ENCODE measurements around the gene BPGM. TPM values are rescaled to one million over a fixed set of nuclear protein-coding genes. Genes with fewer than 3 reads are reported as not detected.

BPGM gene
- total and polyA plus RNA-seq, 3 donors from 2014 or later: 14.5 to 32.9 (median 15.8) TPM

DNA sequence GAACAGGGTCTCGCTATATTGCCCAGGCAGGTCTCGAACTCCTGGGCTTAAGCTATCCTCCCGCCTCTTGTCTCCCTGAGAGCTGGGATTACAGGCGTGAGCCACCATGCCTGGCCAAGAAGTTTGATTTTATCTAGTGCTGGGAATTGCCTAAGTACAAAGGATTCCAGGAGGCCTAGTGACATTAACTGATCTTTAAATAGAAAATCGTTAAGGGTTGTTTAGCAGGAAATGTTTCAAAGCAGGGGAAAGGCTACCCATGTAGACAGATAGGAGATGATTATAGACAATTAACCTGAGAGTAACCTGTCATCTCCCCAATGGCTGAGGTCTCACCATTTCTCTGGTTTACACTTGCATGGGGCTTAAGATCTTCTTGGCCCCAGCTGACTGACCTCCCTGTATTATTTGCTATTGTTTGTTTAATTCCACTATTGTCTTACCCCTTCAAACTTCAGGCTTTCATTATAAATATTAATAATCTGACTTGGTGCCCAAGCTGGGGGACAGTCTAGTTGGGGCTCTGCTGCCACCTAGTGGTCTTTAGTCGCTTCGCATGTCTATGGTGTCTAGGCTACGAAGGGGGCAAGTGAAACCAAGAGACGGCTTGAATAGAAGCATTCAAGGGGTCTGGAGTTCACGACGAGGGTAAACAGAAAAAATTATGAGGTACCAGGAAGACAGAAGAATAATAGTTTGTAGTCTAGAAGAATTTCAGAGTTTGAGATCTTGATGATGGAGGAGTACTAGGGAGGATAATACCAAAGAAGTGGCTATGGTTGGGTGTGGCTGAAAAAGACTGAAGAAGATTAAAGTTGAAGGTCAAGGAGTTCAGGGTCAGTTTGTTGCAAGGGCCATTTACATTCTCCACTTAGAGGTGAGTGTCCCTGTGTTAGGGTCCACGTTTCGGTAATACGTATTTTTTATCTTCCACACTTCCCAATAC is 40.4 kb upstream of the BPGM start:
- no peaks in the 10 kb centered on the region for H3K36me3 ChIP-seq (ENCODE audit: low read depth, missing control alignments)
- intact Hi-C loops (cut with DNase I; ENCODE audit: low total_unique reads): no loop called here
- TF ChIP-seq CTCF (IDR thresholded peaks at IDR 0.05) (peak; percentile 70 to 94 (median 79)), POLR2A (IDR thresholded peaks at IDR 0.05) (no peak)
- H3K9me3 ChIP-seq: no peaks in the 10 kb centered on the region
- H3K27ac ChIP-seq: peak overlapping the region in 1 of 2 donors; percentile 44
- no peaks in the 10 kb centered on the region for H3K27me3 ChIP-seq
- H3K4me3 ChIP-seq: no peak overlapping the region
- peak; percentile 84 for DNase-seq
- peaks cover 8% of the 10 kb centered on the region for H3K4me1 ChIP-seq
- WGBS, 2 donors: 33 to 34% methylated on average over 14 of the region's 14 CpGs

- no peak for DNase-seq
- intact Hi-C loops (cut with DNase I; ENCODE audit: low total_unique reads): no loop called here
- WGBS, 2 donors: 90 to 94% methylated on average over 6 of the region's 6 CpGs
Observed at GRCh38 chr7:134611611-134612151, 35.0 kb upstream of the BPGM start.

DNA sequence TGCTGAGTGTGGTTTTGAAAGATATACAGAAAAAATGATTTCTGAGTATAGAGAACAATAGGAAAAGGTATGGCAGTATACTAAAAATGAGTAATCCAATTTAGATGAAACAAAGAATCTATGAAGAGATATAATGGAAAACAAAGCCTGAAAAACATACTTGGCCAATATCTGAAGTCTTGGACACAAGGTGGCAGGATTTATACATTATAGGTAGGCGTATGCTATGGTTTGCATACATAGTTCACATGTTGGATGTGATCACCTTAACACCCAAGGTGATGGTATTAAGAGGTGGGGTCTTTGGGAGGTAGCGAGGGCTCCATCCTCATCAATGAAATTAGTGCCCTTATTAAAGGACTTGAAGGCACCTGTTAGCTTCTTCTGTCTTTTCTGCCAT is 34.5 kb upstream of the BPGM start:
- Histone ChIP-seq H3K36me3 (ENCODE audit: low read depth, missing control alignments) (no peaks in the 10 kb centered on the region), H3K27me3 (no peaks in the 10 kb centered on the region), H3K4me3 (no peak overlapping the region), H3K9me3 (no peaks in the 10 kb centered on the region), H3K4me1 (no peaks in the 10 kb centered on the region), H3K27ac (no peak overlapping the region)
- TF ChIP-seq POLR2A (IDR thresholded peaks at IDR 0.05) (no peak), CTCF (IDR thresholded peaks at IDR 0.05) (no peak)
- intact Hi-C loops (cut with DNase I; ENCODE audit: low total_unique reads): no loop called here
- no peak for DNase-seq
- WGBS, 2 donors: 88 to 97% methylated on average over 2 of the region's 2 CpGs

More at GRCh38 chr7:134611611-134612151, 35.0 kb upstream of the BPGM start:
- Histone ChIP-seq H3K4me3 (no peak overlapping the region), H3K9me3 (no peaks in the 10 kb centered on the region), H3K4me1 (peaks cover under 1% of the 10 kb centered on the region), H3K36me3 (ENCODE audit: low read depth, missing control alignments) (no peaks in the 10 kb centered on the region), H3K27me3 (no peaks in the 10 kb centered on the region), H3K27ac (no peak overlapping the region)
- no peak for TF ChIP-seq POLR2A (IDR thresholded peaks at IDR 0.05)
- TF ChIP-seq CTCF (IDR thresholded peaks at IDR 0.05): no peak

DNA sequence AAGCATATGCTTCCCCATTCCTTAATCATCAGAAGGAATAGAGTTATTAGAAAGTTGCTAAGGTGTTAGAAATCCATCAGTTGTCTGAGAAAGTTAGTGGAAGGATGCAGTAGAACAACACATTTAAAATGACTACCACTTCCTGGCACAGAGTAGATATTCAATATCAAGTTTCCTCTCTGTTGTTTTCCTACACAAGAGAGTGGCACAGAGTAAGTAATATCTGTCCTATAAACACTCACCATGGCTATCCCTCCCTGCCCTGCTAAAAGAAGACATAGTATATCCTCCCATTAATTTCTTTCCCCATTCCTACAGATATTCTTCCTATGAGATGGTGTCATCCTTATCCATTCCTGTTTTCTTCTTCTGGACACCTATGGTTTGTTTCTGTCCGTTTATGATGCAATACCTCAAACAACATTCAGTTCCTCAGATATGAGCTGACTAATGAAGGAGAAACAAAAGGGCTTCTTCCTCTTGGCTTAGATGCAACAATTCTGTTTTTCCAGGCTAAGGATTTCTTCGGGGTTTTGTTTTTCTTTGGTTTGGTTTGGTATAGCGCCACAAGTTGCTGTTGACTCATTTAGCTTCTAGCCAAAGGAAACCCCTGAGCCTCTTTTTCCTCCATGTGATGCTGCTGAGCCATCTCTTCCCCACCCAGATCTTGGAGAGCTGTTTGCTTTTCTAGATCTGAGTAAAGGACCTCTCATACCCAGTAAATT is 32.9 kb upstream of the BPGM start:
- H3K4me1 ChIP-seq: no peaks in the 10 kb centered on the region
- H3K36me3 ChIP-seq (ENCODE audit: low read depth, missing control alignments): no peaks in the 10 kb centered on the region
- peak; percentile 41 for DNase-seq
- H3K9me3 ChIP-seq: no peaks in the 10 kb centered on the region
- intact Hi-C loops (cut with DNase I; ENCODE audit: low total_unique reads): no loop called here
- H3K27ac ChIP-seq: peak overlapping the region in 1 of 2 donors; percentile 77
- TF ChIP-seq CTCF (IDR thresholded peaks at IDR 0.05) (no peak), POLR2A (IDR thresholded peaks at IDR 0.05) (no peak)
- 47 to 51% methylated on average over 3 of the region's 3 CpGs for WGBS, 2 donors
- H3K4me3 ChIP-seq: no peak overlapping the region
- no peaks in the 10 kb centered on the region for H3K27me3 ChIP-seq
